NCI-H1694 (cell line): ENCODE measurements around the gene FEM1C.

ENCODE experiments used
- DNase-seq: peaks from one replicate; lab custom pipeline; 2025; lab: John Stamatoyannopoulos, UW

Gene FEM1C

DNA sequence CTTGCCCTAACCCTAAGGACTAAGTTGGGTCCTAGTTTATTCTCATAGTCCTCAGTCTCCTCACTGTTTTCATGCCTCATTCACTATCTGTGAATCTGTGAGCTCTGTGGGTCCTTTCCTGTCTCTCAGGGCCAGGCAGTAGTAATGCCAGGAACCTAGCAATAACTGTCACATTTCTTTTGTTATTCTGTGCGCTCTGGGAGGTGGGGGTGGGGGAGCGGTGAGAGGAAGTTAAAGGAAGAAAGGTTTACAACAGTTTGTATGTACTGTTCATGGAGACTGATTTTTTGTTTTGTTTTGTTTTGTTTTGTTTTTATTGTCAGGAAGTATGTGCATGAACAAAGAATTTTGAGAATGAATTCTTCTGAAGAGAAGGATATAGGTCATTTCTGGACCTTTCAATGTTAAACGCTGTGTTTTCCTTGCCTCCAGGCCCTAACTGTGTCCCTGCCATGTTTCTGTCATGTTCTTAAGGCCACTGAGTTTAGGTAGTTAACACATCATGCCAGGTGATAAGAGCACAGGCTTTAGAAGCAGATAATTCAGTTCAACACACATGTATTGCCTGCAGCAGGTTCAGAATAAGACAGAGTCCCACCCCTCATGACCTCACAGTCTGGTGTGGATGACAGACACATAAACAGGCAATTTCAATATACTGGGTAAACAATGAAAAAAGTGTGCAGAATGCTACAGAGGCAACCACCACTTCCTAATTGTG lies 13.3 kb upstream of the FEM1C start:
- no peak for DNase-seq

GRCh38 chr5:115556276-115556675 lies 11.7 kb upstream of the FEM1C start:
- DNase-seq = no peak

GRCh38 chr5:115555084-115555633 lies 10.6 kb upstream of the FEM1C start:
- no peak for DNase-seq

GRCh38 chr5:115553082-115553481 lies 8.5 kb upstream of the FEM1C start:
- no peak for DNase-seq

DNA sequence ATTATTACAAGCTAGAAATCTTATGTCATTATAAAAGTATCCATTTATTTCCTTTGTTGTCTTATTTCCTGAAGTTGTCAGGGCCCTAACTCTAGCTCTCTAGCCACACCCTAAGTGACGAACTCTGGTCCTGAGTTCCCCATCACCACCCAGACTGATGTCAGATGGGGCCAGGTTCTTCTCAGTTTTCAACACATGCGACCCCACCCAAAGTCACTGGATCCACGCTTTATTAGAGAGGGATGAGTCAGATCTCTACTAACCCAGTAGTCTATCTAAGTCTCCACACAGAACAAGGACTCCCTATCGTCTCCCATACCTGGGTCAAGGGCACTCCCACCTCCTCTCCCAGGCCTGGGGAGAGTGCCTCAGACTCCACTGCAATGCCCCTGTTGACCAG lies 6.8 kb upstream of the FEM1C start:
- no peak for DNase-seq

DNA sequence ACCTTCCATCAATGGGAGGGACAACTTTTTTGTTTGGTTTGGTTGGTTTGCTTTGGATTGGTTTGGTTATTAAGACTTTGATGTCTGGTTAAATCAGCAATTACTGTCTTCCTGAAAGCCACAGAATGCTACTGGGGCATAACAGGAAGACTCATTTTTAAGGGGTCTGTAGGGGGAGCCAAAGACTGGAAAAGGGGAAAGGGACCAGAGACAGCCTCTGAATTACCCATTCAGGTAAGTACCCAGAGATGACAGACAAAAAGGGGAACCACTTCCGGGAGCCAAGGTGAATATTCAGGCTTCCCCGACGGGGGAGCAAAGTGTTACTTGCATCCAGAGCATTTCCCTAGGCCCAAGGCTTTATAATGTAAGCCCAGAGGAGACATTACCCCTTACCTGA lies 4.6 kb upstream of the FEM1C start:
- no peak for DNase-seq

GRCh38 chr5:115548683-115549082 lies 4.1 kb upstream of the FEM1C start:
- DNase-seq = no peak

DNA sequence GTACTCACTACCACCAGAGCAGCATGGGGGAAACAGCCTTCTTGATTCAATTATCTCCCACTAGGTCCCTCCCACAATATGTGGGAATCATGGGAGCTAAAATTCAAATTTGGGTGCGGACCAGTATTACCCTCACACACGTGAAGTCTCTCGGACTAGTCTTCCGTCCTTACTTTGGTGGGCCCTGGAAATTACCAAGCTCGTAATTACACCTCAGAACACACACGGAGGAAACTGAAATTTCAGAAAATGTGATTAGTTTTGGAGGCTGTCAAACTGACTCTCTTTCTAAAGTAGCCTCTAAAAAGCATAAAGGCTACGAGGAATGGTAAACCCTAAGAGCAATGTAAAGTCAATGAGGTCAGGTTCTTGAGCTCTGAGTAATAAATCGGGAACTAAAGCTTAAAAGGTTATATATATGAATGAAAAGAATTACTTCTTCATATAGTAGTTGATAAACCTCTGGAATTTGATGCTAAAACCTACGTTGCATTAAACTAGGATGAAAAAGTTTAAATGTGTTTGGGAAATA lies 842 bp upstream of the FEM1C start:
- DNase-seq = no peak

DNA sequence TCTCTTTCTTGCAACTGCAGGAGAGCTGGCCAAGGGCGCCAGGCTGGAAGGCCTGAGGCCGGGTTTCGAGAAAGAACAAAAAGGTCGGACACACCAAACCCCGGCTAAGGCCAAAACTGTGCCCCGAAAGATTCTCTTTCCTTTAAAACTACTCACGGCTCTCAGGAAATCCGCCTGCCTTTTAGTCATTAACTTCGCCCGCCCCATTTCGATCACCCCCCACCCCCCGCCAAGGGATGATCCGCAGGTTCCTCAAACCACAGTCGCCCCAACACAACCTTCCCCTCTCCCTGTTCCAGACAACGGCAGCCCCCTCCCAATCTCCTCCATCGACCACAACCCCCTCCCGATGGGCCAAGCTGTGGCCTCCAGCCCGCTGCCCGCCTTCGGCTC lies 536 bp downstream of the FEM1C start:
- DNase-seq = no peak

- no peak for DNase-seq
Observed at GRCh38 chr5:115543365-115544042, 1.1 kb downstream of the FEM1C start.

DNA sequence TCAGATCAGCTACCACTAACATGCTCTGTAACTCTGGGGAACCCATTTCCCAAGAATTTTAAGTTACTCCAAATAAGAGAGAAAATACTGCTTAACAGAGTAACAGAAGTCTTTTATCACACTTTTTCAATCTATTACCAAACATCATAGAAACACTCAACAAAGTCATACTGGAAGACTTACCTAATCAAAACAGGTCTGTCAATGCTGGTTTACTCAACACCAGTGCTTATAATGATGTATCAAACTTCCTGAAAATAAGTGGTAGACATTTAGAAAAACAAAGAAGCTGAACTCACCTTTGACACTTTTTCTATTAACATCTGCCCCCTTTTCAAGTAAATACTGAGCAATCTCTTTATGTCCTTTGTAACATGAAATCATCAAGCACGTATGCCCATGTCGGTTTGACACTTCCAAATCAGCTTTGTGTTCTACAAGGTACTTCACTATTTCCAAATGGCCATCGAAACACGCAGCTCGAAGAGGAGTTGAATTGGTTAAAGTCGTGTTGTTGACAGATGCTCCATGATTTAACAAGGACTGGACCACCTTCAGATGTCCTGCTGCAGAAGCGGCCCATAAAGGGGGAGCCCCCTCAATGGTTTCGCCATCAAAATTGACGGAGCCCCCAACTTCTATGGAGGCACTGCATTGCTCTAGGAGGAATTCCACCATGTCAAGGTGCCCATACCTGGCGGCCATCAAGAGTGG lies 1.8 kb downstream of the FEM1C start:
- DNase-seq = no peak

GRCh38 chr5:115542086-115542485 lies 2.5 kb downstream of the FEM1C start:
- no peak for DNase-seq

DNA sequence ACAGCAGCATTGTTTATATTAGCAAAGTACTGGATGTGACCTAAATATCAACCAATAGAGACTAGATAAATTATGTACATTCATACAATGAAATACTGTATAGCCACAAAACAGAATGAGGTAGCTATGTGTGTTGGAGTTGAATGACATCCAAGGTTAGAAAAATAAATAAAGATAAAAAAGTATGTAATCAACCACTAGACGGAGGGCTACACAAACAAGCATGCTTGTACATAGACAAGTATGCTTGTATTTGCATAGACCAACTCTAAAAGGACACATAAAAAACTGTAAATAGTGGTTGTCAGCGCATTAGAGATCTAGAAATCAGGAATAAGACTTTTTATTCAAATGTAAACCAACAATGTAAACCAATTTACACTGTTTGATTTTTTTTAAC lies 3.0 kb downstream of the FEM1C start:
- DNase-seq = no peak

DNA sequence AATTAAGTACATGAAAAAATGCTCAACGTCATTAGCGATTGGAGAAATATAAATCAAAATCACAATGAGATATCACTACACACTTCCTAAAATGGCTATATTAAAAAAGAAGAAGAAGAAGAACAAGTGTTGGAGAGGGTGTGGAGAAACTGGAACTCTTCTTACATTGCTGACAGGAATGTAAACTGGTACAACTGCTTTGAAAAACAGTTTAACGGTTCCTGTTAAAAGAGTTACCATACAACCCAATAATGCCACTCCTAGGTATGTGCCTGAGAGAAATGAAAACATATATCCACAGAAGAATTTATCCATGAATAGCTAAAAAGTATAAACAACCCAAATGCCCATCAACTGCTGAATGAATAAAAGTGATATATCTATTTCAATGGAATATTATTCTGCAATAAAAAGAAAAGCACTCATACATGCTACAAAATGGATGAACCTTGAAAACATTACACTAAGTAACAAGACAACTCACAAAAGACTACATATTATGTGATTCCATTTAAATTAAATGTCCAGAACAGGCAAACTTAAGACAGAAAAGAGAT lies 9.0 kb downstream of the FEM1C start:
- DNase-seq = no peak

DNA sequence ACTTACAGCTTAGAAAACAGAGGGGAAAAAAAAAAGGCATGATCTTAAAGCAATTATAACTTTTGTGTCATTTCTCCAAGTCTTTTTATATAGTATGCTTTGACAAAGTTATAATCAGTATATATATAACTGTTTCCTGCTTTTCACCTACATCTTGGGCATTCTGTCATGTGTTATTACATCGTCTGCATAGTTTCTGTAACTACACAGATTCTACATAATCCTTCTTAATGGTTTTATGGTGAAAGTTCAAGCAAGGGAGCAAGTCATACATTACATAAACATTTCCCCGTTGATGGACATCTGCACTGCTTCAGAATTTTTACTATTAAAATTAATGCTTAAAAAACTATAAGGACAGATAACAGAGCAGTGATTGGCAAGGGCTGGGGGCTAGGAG lies 12.1 kb downstream of the FEM1C start:
- no peak for DNase-seq

DNA sequence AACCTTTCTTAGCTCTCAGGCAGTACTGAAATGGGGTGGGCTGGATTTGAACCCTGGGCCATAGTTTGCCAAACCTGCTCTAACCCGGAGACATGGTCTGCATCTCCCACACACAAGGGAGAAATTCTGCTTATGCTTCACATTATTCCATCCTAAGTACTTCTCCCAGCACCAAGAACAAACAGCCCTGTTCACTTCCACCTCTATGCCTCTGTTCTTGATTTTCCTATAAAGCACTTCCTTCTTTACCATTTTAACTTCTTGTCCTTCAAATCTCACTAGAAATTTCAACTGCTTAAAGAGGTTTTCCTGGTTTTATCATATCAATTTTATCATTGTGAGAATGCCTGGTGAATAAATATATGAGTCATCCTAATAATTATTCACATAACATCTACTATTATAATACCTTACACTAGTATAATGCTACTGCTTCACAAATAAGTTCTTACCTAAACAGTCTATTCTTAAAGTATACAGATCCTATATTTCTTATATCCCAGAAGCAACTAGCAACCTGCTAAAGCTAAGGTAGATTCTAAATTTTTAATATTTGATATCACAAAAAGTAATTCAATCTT lies 12.7 kb downstream of the FEM1C start:
- no peak for DNase-seq

DNA sequence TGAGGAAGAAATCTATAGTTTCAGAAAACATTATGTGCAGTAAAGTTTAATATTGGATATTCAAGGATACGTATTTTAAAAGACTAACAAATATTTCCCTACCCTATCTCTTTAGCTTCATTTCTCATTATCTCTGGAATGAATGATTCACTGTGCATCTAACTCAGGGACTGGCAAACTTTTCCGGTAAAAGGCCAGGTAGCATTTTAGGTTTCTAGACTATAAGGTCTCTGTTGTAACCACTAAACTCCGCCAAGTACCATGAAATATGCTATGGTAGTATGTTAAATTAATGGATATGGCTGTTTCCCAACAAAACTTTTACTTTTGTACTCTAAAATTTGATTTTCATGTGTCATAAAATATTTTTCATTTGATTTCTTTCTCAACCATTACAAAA lies 13.2 kb downstream of the FEM1C start:
- DNase-seq = no peak

DNA sequence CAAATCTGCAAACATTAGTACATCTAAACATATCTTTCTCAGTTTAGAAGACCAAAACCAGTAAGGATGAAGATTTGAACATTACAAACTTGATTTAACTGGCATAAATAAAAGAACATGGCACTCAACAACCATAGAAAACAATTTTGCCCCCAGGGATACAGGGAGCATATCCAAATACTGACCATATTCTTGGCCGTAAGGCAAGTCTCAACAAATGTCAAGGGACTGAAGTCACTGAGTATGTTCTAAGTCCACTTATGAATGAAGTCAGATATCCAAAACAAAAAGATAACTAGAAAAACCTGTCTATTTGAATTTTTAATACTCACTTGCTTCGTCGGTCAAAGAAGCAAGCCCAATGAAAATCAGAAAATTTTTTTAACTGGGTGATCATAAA lies 14.1 kb downstream of the FEM1C start:
- no peak for DNase-seq

DNA sequence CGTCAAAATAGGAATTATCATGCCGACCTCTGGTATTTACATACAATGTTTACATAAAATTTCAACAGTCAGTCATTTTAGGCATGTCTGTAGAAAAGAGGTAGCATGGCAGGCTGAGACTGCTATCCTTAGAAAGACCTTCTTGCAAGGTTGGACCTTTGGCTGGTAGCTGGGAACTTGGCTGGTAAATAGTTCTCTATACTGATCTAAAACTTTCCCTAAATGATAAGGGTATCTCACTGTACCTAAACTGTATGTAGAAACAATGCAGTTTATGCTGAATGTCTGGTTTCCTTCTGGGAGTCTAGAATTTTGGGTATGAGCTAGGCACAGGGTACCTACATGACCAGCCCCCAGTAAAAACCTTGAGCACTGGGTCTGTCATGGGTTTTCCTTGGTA lies 18.0 kb downstream of the FEM1C start:
- no peak for DNase-seq

DNA sequence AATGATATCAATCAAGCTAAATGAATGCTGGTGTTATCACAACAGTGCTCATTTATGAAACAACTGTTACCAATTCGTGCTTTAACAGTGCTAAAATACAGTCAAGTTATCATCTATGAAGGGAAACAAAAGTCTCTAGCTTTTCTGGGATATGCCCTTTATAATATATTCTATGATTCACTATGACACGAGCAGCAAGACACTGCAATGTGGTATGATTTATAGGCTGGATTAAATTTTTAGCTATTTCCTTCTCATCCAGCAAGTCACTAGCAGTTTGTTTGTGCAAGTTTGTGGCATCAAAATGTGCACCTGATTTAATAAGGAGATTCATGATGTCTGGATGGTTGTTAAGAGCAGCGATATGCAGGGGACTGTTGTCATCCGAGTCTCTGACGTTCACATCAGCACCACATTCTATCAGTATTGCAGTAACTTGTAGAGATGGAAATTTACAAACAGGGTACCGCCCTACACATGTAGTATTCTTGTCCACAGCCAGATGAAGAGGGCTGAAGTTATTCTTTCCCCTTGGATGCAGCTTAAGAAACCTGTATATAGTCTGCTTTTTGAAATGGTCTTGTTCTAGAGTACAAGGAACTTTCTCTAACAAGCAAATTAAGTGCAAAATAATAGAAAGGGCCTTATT lies 20.3 kb downstream of the FEM1C start:
- no peak for DNase-seq

DNA sequence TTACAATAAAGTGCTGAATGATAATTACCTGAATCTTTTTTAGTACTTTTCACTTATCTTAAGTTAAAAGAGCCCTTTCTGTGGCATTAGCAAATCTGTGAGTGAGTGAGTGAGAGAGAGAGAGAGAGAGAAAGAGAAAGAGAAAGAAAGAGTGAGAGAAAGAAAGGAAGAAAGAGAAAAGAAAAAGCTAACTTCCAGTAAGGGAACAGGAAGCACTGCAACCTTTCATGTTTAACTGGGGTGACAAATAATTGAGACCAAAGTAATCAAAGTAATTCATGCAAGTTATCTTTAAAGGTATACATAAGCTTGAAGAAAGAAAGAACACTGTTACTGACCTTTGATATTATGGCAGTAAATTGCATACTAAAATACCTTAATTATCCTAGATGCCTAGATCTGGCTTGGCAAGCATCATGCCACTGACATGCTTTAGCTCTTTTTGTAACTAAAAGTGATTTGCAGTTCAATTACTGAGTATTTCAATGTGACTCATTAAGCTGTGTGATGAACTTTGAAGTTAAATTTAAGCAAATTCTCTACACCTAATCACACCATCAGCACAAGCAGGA lies 21.7 kb downstream of the FEM1C start:
- DNase-seq = no peak
